Activated T-helper 2 cell treated with anti-CD3 and anti-CD28 coated beads, Interferon-gamma antibody, Interleukin-2, Interleukin-4, amounts not matched to agents 10 μg/mL and 5 μg/mL and 100 μg/mL, durations not matched to agents 14 hours and 24 hours and 36 hours (primary cell): ENCODE data around the gene ZNF383. TPM values are rescaled to one million over a fixed set of nuclear protein-coding genes. Genes with fewer than 3 reads are reported as not detected.
"Not testable (repeated sequence)": the region's sequence is repeated elsewhere in the genome, so short reads cannot be mapped to it uniquely, and the experiment has no call there.

Experiments
- DNase-seq: peaks from one replicate; pipeline ENCODE4 v3.0.0; 2021; ENCODE audit warnings: low spot score
- H3K27ac Mint-ChIP-seq: one replicate; pipeline ENCODE4 v1.8.0; 2021; ENCODE audit warnings: mixed read lengths
- H3K27me3 Mint-ChIP-seq: one replicate; pipeline ENCODE4 v1.8.0; 2021; ENCODE audit warnings: low read depth, mixed read lengths
- H3K36me3 Mint-ChIP-seq: one replicate; pipeline ENCODE4 v1.8.0; 2021; ENCODE audit warnings: low read depth, mixed read lengths
- H3K4me1 Mint-ChIP-seq: one replicate; pipeline ENCODE4 v1.8.0; 2021; ENCODE audit warnings: low read depth, mixed read lengths
- H3K4me3 Mint-ChIP-seq: one replicate; pipeline ENCODE4 v1.8.0; 2021; ENCODE audit warnings: low read depth, mild to moderate bottlenecking, moderate library complexity, mixed read lengths
- H3K9me3 Mint-ChIP-seq: one replicate; pipeline ENCODE4 v1.8.0; 2021; ENCODE audit warnings: mixed read lengths
- intact Hi-C: fragments of 100-400 bp; cut with micrococcal nuclease; formaldehyde crosslinking; loops from one replicate; pipeline ENCODE4 v1.15.1; 2023
- total RNA-seq: library from RNA; stranded (reverse); gene quantifications from 2 replicates; pipeline ENCODE4 v1.2.3, GENCODE V29; 2022

The ZNF383 gene
- total RNA-seq, 1 donor from 2014 or later = 7.4 TPM

DNA sequence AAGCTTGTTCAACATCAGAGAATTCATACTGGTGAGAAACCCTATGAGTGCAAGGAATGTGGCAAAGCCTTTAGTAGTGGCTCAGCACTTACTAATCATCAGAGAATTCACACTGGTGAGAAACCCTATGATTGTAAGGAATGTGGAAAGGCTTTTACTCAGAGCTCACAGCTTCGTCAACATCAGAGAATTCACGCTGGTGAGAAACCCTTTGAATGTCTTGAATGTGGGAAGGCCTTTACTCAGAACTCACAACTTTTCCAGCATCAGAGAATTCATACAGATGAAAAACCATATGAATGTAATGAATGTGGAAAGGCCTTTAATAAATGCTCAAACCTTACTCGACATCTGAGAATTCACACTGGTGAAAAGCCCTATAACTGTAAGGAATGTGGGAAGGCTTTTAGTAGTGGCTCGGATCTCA is 25.2 kb downstream of the ZNF383 start:
- intact Hi-C loops = no loop called here
- Mint-ChIP-seq H3K4me1 (no peaks in the 10 kb centered on the region), H3K27ac (no peak overlapping the region), H3K36me3 (peaks cover 69% of the 10 kb centered on the region), H3K4me3 (no peak overlapping the region), H3K27me3 (no peaks in the 10 kb centered on the region), H3K9me3 (peaks cover 75% of the 10 kb centered on the region)
- no peak for DNase-seq

DNA sequence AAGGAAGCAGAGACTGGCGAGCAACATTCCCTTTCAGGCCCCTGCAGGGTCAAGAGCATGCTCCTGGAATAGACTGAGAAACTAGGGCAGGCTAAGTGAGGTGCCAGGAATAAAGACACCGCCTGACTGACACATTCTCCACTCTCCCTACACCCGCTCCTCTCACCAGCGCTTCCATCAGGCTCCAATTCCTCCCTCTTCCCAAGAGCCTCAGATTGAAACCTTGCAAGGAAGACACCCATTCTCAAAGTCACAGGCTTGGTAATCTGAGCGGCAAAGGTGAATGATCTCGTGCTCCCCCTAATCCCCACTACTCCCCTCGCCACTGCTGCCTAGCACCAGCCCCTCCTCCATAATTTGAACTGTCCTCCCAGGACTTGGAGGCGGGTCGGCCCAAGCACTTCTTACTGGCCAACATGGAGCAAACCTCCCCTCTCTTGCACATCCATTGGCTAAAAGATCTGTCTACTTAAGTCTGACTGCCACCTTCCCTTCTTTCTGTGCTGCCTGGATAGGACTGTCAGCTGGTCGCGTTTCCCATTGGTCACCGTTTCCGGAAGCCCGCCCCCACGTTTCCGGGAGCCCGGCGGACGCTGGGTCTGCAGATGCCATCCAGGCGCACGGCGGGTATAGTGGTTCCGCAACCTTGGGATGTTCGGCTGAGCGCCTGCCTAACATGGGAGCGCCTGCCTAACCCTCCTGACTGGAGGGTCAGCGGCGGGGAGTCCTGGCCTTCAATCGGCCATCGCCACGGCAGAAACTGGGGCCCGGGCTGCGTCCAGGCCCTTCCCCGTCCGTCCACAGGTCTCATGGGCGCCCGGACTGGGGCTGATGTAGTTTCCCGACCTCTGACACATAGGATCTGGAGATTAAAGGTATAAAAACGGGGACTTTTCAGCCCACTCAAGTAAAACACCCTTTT is 33.6 kb downstream of the ZNF383 start:
- H3K27ac Mint-ChIP-seq = no peak overlapping the region
- no peaks in the 10 kb centered on the region for H3K4me1 Mint-ChIP-seq
- peak; percentile 11 for DNase-seq
- peaks cover 68% of the 10 kb centered on the region for H3K9me3 Mint-ChIP-seq
- H3K4me3 Mint-ChIP-seq = peak overlapping the region; percentile 15
- intact Hi-C loops = no loop called here
- peaks cover 11% of the 10 kb centered on the region for H3K36me3 Mint-ChIP-seq
- H3K27me3 Mint-ChIP-seq = no peaks in the 10 kb centered on the region

DNA sequence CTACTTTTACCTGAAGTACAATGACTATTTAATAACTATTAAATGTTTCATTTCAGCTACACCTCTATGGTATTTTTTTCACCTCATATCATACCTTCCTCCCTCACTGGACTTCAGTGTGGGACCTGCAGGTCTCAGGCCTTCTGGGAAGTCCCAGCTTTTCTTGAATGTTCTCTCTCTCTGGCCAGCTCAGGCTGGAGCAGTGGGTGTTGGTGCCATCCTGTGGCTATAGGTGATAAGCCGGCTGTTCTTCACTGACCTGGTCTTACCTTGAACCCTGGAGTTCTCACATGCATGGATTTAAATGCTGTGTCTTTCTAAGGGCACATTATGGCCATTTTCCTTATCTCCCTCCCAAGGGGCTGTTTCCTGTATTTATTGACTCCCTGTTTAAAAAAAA is 45.0 kb downstream of the ZNF383 start:
- intact Hi-C loops, H3K36me3 Mint-ChIP-seq, H3K27ac Mint-ChIP-seq, DNase-seq, H3K27me3 Mint-ChIP-seq, H3K4me1 Mint-ChIP-seq, H3K4me3 Mint-ChIP-seq: not testable (repeated sequence)
- H3K9me3 Mint-ChIP-seq = peaks cover 31% of the 10 kb centered on the region

DNA sequence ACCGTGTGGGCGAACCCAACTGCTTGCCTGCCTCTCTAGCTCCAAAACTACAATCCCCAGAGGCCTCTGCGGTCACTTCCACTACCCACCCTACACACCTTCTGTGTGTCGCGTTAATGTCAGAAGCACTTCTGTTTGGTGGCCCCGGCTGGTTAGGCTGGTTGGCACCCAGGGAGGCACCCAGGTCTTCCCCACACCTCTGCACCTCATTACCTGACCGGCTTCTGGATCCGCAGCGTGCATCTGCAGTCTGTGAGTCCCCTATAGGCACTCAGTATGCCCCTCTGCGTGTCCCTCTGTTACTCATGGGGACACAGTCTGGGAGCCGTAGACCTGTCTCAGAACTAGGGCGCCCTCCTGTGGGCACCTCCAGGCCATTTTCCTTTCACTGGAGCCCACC is 49.0 kb downstream of the ZNF383 start:
- H3K4me1 Mint-ChIP-seq, H3K27me3 Mint-ChIP-seq, H3K27ac Mint-ChIP-seq, DNase-seq, H3K36me3 Mint-ChIP-seq, intact Hi-C loops, H3K4me3 Mint-ChIP-seq: not testable (repeated sequence)
- H3K9me3 Mint-ChIP-seq = peaks cover 16% of the 10 kb centered on the region

DNA sequence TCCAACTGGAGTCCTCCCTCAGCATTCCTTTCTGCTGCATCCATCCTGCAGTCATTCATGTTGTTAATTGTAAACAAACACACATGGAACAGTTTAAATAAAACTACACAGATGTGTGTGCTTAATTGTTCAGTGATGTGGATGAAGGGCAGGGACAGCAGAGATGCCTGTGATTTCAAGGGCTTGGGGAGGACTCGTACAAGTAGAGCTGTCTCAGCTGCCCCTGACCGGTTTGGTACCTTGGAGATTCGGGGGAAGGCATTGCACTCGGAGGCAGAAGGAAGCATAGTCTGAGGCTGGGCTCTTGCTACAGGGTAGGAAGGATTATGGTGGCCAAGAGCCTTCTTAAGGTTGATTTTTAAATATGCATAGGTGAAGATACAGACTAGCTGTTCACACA is 49.7 kb downstream of the ZNF383 start:
- H3K27me3 Mint-ChIP-seq, intact Hi-C loops, DNase-seq, H3K4me1 Mint-ChIP-seq, H3K36me3 Mint-ChIP-seq, H3K4me3 Mint-ChIP-seq, H3K27ac Mint-ChIP-seq: not testable (repeated sequence)
- peaks cover 16% of the 10 kb centered on the region for H3K9me3 Mint-ChIP-seq

DNA sequence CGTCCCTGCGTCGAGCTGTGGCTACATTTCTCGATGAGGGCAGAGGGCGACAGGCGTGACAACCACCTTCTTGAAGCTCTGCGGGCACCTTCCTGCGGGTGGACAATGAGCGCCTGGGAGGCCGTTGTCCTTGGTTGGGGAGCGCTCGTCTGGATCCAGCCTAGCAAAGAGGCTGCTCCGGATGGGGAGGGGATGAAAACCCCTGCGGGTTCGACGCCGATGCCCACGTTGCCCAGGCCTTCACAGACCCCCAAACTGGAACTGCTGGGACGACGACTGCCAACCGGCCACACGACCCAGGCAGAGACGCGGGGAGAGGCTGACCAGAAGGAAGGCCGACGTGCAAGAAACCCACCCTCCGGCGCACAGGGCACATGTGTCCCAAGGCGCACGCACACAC is 62.6 kb downstream of the ZNF383 start:
- intact Hi-C loops, H3K27me3 Mint-ChIP-seq, H3K27ac Mint-ChIP-seq, H3K4me3 Mint-ChIP-seq, H3K36me3 Mint-ChIP-seq, H3K9me3 Mint-ChIP-seq, H3K4me1 Mint-ChIP-seq, DNase-seq: not testable (repeated sequence)

DNA sequence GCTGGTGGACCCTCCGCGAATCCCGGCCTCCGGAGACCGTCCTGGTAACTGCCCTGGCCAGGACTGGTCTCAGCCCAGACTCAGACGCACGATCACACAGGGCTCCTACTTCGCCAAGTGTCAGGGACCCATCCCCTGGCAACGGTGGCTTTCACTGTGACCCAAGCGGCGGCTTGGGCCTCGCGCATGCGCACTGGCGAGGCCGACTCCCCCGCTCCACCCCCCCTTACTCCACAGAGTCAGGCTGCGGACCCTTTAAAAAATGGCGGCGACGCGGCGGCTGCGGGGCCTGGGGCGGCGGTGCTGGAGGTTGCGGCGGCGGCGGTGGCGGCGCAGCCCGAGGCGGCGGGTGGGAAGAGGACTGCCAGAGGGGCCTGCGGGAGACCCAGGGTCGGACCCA is 66.0 kb downstream of the ZNF383 start:
- intact Hi-C loops, H3K4me3 Mint-ChIP-seq: not testable (repeated sequence)

DNA sequence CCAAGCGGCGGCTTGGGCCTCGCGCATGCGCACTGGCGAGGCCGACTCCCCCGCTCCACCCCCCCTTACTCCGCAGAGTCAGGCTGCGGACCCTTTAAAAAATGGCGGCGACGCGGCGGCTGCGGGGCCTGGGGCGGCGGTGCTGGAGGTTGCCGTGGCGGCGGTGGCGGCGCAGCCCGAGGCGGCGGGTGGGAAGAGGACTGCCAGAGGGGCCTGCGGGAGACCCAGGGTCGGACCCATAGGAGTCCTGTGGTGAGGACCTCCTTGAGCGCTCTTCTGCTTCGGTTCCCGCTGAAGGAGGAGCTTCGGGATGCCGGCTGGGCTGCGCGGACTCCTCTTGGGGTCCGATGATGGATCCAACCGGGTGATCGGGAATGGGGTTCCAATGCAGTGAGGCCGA is 71.2 kb downstream of the ZNF383 start:
- H3K4me3 Mint-ChIP-seq, H3K4me1 Mint-ChIP-seq, H3K27me3 Mint-ChIP-seq, H3K9me3 Mint-ChIP-seq, intact Hi-C loops, H3K36me3 Mint-ChIP-seq, H3K27ac Mint-ChIP-seq: not testable (repeated sequence)
- DNase-seq = peak; percentile 48

More for the DNA sequence above, 66.0 kb downstream of the ZNF383 start:
- H3K9me3 Mint-ChIP-seq, H3K27ac Mint-ChIP-seq, DNase-seq, H3K36me3 Mint-ChIP-seq, H3K4me1 Mint-ChIP-seq, H3K27me3 Mint-ChIP-seq: not testable (repeated sequence)

DNA sequence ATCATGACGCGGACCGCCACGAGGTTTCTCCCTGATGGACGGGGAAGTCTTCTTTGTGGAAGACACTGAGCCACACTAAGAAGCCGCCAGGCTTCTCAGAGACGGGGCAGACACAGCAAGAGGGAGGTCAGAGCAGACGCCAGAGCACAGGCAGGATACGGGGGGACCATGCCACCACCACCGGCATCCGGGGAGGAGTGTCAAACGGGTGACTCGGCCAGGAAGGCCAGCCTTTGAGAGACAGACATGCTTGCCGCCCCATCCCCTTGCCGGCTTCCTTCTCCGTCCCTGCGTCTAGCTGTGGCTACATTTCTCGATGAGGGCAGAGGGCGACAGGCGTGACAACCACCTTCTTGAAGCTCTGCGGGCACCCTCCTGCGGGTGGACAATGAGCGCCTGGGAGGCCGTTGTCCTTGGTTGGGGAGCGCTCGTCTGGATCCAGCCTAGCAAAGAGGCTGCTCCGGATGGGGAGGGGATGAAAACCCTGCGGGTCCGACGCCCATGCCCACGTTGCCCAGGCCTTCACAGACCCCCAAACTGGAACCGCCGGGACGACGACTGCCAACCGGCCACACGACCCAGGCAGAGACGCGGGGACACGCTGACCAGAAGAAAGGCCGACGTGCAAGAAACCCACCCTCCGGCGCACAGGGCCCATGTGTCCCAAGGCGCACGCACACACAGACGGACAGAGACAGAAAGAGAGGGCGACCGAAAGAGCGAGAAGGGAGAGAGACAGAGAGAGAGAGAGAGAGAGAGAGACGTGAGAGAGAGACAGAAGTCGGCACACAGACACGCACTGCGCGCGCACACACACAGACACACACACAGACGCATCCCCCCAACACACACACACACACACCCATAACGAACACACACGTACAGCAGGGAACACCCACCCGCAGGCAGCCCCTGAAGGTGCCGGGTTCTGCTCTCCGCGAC is 75.3 kb downstream of the ZNF383 start:
- intact Hi-C loops, H3K9me3 Mint-ChIP-seq, H3K36me3 Mint-ChIP-seq, H3K27me3 Mint-ChIP-seq, H3K4me1 Mint-ChIP-seq, H3K4me3 Mint-ChIP-seq, H3K27ac Mint-ChIP-seq: not testable (repeated sequence)
- DNase-seq = peak; percentile 57

DNA sequence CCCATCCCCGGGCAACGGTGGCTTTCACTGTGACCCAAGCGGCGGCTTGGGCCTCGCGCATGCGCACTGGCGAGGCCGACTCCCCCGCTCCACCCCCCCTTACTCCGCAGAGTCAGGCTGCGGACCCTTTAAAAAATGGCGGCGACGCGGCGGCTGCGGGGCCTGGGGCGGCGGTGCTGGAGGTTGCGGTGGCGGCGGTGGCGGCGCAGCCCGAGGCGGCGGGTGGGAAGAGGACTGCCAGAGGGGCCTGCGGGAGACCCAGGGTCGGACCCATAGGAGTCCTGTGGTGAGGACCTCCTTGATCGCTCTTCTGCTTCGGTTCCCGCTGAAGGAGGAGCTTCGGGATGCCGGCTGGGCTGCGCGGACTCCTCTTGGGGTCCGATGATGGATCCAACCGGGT is 76.2 kb downstream of the ZNF383 start:
- H3K4me3 Mint-ChIP-seq, H3K27ac Mint-ChIP-seq, H3K9me3 Mint-ChIP-seq, H3K36me3 Mint-ChIP-seq, H3K4me1 Mint-ChIP-seq, intact Hi-C loops, DNase-seq, H3K27me3 Mint-ChIP-seq: not testable (repeated sequence)

Other genes starting within 250 kb of the ZNF383 start
- gene ZNF420, start 139.8 kb upstream of the ZNF383 start, total RNA-seq = 4.7 and 5.5 TPM in 2 replicates
- 4.1 and 4.2 TPM in 2 replicates for gene ZNF585A, start 45.5 kb upstream of the ZNF383 start, total RNA-seq
- gene ZNF585B, start 7.7 kb upstream of the ZNF383 start, total RNA-seq = 2.4 and 3.0 TPM in 2 replicates
- 3.2 TPM in 2 replicates for gene ZNF527, start 152.9 kb downstream of the ZNF383 start, total RNA-seq
- 3.5 and 3.8 TPM in 2 replicates for gene ZNF569, start 249.2 kb downstream of the ZNF383 start, total RNA-seq